ENCODE results near the gene HMMR. TPM values are rescaled to one million over a fixed set of nuclear protein-coding genes. Genes with fewer than 3 reads are reported as not detected.

The HMMR gene
- total and polyA plus RNA-seq, 9 of the 15 experiments (the other 6 are each of a cell fraction or from before 2014, with no cell fraction given): 74.9 to 133 (median 90.8) TPM

GRCh38 chr5:163437309-163438182 is 22.9 kb upstream of the HMMR start, which contains the start of gene CCNG1 (continued):
- TF ChIP-seq DEAF1 (CRISPR knock-in tag; IDR thresholded peaks at IDR 0.05) (peak; percentile 45; the same call in 1 of the 2 replicates), ZNF518B (CRISPR knock-in tag; IDR thresholded peaks at IDR 0.05) (no peak), DDX20 (tag; IDR thresholded peaks at IDR 0.05; ENCODE audit: low read depth) (no peak), ZNF197 (CRISPR knock-in tag; IDR thresholded peaks at IDR 0.05; ENCODE audit: low read depth) (no peak), U2AF1 (optimal IDR thresholded peaks at IDR 0.05; ENCODE audit: low read depth, low read length) (no peak), RHOXF2B (CRISPR knock-in tag; conservative IDR thresholded peaks at IDR 0.05) (no peak), CBX1 (IDR thresholded peaks at IDR 0.05; ENCODE audit: low read depth) (0 out of 2 replicates have a peak, but pooled peaks have one; percentile 53), MAZ (CRISPR knock-in tag; conservative IDR thresholded peaks at IDR 0.05 in 1 of 2, IDR thresholded peaks at IDR 0.05 in 1 of 2) (peak; percentile 77 to 81; a peak in 2 of 4 replicates), RAD51 (IDR thresholded peaks at IDR 0.05; ENCODE audit: borderline replicate concordance, low read depth) (peak; percentile 21; the same call in 1 of the 2 replicates), TCF7 (IDR thresholded peaks at IDR 0.05; ENCODE audit: borderline replicate concordance) (no peak; the same call in 1 of the 2 replicates), NCOR1 (IDR thresholded peaks at IDR 0.05) (no peak), RCOR1 (IDR thresholded peaks at IDR 0.05; ENCODE audit: borderline replicate concordance in 1 of 2, low read depth in 2 of 2, low read length in 2 of 2) (peak in 1 of 2 experiments; percentile 74; a peak in 2 of 4 replicates), IRF2 (CRISPR knock-in tag; IDR thresholded peaks at IDR 0.05) (no peak), TCF7L2 (IDR thresholded peaks at IDR 0.05; ENCODE audit: low read depth, low read length) (no peak)
- TF ChIP-seq, protein P1, sequence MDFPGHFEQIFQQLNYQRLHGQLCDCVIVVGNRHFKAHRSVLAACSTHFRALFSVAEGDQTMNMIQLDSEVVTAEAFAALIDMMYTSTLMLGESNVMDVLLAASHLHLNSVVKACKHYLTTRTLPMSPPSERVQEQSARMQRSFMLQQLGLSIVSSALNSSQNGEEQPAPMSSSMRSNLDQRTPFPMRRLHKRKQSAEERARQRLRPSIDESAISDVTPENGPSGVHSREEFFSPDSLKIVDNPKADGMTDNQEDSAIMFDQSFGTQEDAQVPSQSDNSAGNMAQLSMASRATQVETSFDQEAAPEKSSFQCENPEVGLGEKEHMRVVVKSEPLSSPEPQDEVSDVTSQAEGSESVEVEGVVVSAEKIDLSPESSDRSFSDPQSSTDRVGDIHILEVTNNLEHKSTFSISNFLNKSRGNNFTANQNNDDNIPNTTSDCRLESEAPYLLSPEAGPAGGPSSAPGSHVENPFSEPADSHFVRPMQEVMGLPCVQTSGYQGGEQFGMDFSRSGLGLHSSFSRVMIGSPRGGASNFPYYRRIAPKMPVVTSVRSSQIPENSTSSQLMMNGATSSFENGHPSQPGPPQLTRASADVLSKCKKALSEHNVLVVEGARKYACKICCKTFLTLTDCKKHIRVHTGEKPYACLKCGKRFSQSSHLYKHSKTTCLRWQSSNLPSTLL (IDR thresholded peaks at IDR 0.05): no peak

Data from K562 (cell line).